Loucy (cell line): ENCODE measurements around the gene CFAP97.

Source experiments
- H2AFZ ChIP-seq: fragments of 200-600 bp; sonication (generic); 2 replicates; pipeline ENCODE4 v1.6.0; 2016; ENCODE audit warnings: antibody characterized with exemption, mild to moderate bottlenecking, low read length, moderate library complexity
- H3F3A ChIP-seq: fragments of 200-600 bp; 2 replicates; pipeline ENCODE4 v1.6.0; 2016; ENCODE audit warnings: antibody characterized with exemption, low read depth, mild to moderate bottlenecking
- H3K27me3 ChIP-seq: fragments of 200-600 bp; sonication (generic); 2 replicates; pipeline ENCODE4 v1.6.1; 2014; ENCODE audit warnings: low read length, mild to moderate bottlenecking; ENCODE audit not compliant: insufficient read depth, poor library complexity, severe bottlenecking
- H3K36me3 ChIP-seq: fragments of 200-600 bp; sonication (generic); 2 replicates; pipeline ENCODE4 v1.6.1; 2016; ENCODE audit warnings: low read length; ENCODE audit not compliant: insufficient read depth
- H3K4me1 ChIP-seq: fragments of 200-600 bp; sonication (generic); 2 replicates; pipeline ENCODE4 v1.5.1; 2014; ENCODE audit warnings: low read length, mild to moderate bottlenecking; ENCODE audit not compliant: insufficient read depth, poor library complexity, severe bottlenecking
- H3K4me2 ChIP-seq: fragments of 200-600 bp; sonication (generic); 2 replicates; pipeline ENCODE4 v1.6.0; 2014; ENCODE audit warnings: antibody characterized with exemption, low read length, low read depth, mild to moderate bottlenecking; ENCODE audit not compliant: poor library complexity, severe bottlenecking
- H3K4me3 ChIP-seq: fragments of 200-600 bp; sonication (generic); 2 replicates; pipeline ENCODE4 v1.5.1; 2014; ENCODE audit warnings: low read length, mild to moderate bottlenecking, mixed read lengths; ENCODE audit not compliant: poor library complexity, severe bottlenecking
- H3K79me2 ChIP-seq: fragments of 200-600 bp; sonication (generic); 2 replicates; pipeline ENCODE4 v1.6.1; 2014; ENCODE audit warnings: low read length; ENCODE audit not compliant: insufficient read depth
- H3K9ac ChIP-seq: fragments of 200-600 bp; sonication (generic); 2 replicates; pipeline ENCODE4 v1.6.0; 2014; ENCODE audit warnings: mild to moderate bottlenecking, low read depth, low read length, moderate library complexity; ENCODE audit not compliant: poor library complexity, severe bottlenecking
- H3K9me2 ChIP-seq: fragments of 200-600 bp; sonication (generic); replicated peaks from 2 replicates; pipeline ENCODE4 v1.6.1; 2016; ENCODE audit warnings: low read depth, low read length, mixed read lengths
- H3K9me3 ChIP-seq: fragments of 200-600 bp; sonication (generic); 2 replicates; pipeline ENCODE4 v1.6.1; 2014; ENCODE audit warnings: mild to moderate bottlenecking, antibody characterized with exemption, low read length, low read depth; ENCODE audit not compliant: insufficient read depth
- H4K20me1 ChIP-seq: fragments of 200-600 bp; sonication (generic); 2 replicates; pipeline ENCODE4 v1.6.0; 2014; ENCODE audit warnings: antibody characterized with exemption, low read length, mild to moderate bottlenecking; ENCODE audit not compliant: insufficient read depth, poor library complexity, severe bottlenecking
- CTCF ChIP-seq: fragments of 200-600 bp; sonication (generic); conservative IDR thresholded peaks from 2 replicates; pipeline ENCODE4 v1.5.1; 2014; ENCODE audit warnings: mild to moderate bottlenecking, antibody characterized with exemption, low read length
- EZH2phosphoT487 ChIP-seq: fragments of 200-600 bp; IDR thresholded peaks from 2 replicates; pipeline ENCODE4 v1.6.1; 2018; ENCODE audit warnings: antibody characterized with exemption, mild to moderate bottlenecking, moderate library complexity, borderline replicate concordance

CFAP97 gene

DNA sequence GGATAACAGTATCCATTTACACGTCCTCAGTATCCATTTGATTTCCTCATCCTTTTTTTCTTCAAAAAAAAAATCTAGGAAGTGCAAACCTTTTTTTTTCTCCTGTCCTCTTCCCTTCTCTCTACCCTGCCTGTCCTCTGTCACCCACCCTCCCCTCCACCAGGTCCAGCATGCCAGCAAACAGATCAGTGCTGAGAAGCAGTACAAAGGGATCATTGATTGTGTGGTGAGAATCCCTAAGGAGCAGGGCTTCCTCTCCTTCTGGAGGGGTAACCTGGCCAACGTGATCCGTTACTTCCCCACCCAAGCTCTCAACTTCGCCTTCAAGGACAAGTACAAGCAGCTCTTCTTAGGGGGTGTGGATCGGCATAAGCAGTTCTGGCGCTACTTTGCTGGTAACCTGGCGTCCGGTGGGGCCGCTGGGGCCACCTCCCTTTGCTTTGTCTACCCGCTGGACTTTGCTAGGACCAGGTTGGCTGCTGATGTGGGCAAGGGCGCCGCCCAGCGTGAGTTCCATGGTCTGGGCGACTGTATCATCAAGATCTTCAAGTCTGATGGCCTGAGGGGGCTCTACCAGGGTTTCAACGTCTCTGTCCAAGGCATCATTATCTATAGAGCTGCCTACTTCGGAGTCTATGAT is 59.1 kb downstream of the CFAP97 start:
- Histone ChIP-seq H3K79me2 (no peaks in the 10 kb centered on the region), H3K27me3 (no peaks in the 10 kb centered on the region), H3K9me2 (no peaks in the 10 kb centered on the region), H3K4me1 (no peaks in the 10 kb centered on the region), H2AFZ (no peak overlapping the region), H3K4me3 (no peak overlapping the region), H4K20me1 (no peaks in the 10 kb centered on the region), H3K36me3 (no peaks in the 10 kb centered on the region), H3K4me2 (no peak overlapping the region), H3K9me3 (no peaks in the 10 kb centered on the region), H3F3A (no peaks in the 10 kb centered on the region), H3K9ac (no peak overlapping the region)
- no peak for TF ChIP-seq EZH2phosphoT487
- TF ChIP-seq CTCF: no peak

- Histone ChIP-seq H3K79me2 (no peaks in the 10 kb centered on the region), H3K36me3 (no peaks in the 10 kb centered on the region), H3K9ac (no peak overlapping the region), H2AFZ (no peak overlapping the region), H3K9me2 (no peaks in the 10 kb centered on the region), H3K4me2 (no peak overlapping the region), H3K27me3 (no peaks in the 10 kb centered on the region), H3K4me3 (no peak overlapping the region), H3K4me1 (no peaks in the 10 kb centered on the region), H3K9me3 (no peaks in the 10 kb centered on the region), H3F3A (no peaks in the 10 kb centered on the region), H4K20me1 (no peaks in the 10 kb centered on the region)
- TF ChIP-seq CTCF (no peak), EZH2phosphoT487 (no peak)
These were observed 60.2 kb downstream of the CFAP97 start for GRCh38 chr4:185143601-185143969.

- Histone ChIP-seq H3K36me3 (no peaks in the 10 kb centered on the region), H3K27me3 (no peaks in the 10 kb centered on the region), H3K4me1 (no peaks in the 10 kb centered on the region), H3K9me2 (no peaks in the 10 kb centered on the region), H3K9me3 (no peaks in the 10 kb centered on the region), H2AFZ (no peak within 1 kb of the TSS), H4K20me1 (no peaks in the 10 kb centered on the region), H3K79me2 (no peaks in the 10 kb centered on the region), H3K9ac (no peak within 1 kb of the TSS), H3K4me2 (no peak within 1 kb of the TSS), H3F3A (no peaks in the 10 kb centered on the region), H3K4me3 (no peak within 1 kb of the TSS)
- no peak for TF ChIP-seq CTCF
- no peak for TF ChIP-seq EZH2phosphoT487
These were observed 60.7 kb downstream of the CFAP97 start, which contains the start of gene SLC25A4 for GRCh38 chr4:185142912-185143600. TSS of gene SLC25A4 (plus strand) at chr4:185143266. CDS start at chr4:185143373, 107 bp downstream.
